ENCODE measurements around the gene ASGR2.
"Not testable (repeated sequence)": the region's sequence is repeated elsewhere in the genome, so short reads cannot be mapped to it uniquely, and the experiment has no call there.

ASGR2 gene

GRCh38 chr17:7100641-7101379 lies 13.8 kb downstream of the ASGR2 start:
- DNase-seq (ENCODE audit: low read depth, low spot score), result not testable (repeated sequence)

GRCh38 chr17:7098802-7099459 lies 15.7 kb downstream of the ASGR2 start:
- no peak for DNase-seq (ENCODE audit: low read depth, low spot score)

GRCh38 chr17:7097940-7098339 lies 16.7 kb downstream of the ASGR2 start:
- DNase-seq (ENCODE audit: low read depth, low spot score), result no peak

- no peak for DNase-seq (ENCODE audit: low read depth, low spot score)
These were observed 19.0 kb downstream of the ASGR2 start for GRCh38 chr17:7095625-7096024.

GRCh38 chr17:7094652-7095019 lies 20.0 kb downstream of the ASGR2 start:
- no peak for DNase-seq (ENCODE audit: low read depth, low spot score)

GRCh38 chr17:7091311-7092005 lies 23.2 kb downstream of the ASGR2 start:
- not testable (repeated sequence) for DNase-seq (ENCODE audit: low read depth, low spot score)

- not testable (repeated sequence) for DNase-seq (ENCODE audit: low read depth, low spot score)
These were observed 25.1 kb downstream of the ASGR2 start for GRCh38 chr17:7089570-7089969.

- not testable (repeated sequence) for DNase-seq (ENCODE audit: low read depth, low spot score)
These were observed 26.2 kb downstream of the ASGR2 start for GRCh38 chr17:7088442-7088841.

- DNase-seq (ENCODE audit: low read depth, low spot score), result peak; percentile 67
These were observed 30.5 kb downstream of the ASGR2 start for GRCh38 chr17:7084088-7084487.

- DNase-seq (ENCODE audit: low read depth, low spot score), result peak; percentile 54
These were observed 31.0 kb downstream of the ASGR2 start for GRCh38 chr17:7083592-7083991.

- no peak for DNase-seq (ENCODE audit: low read depth, low spot score)
These were observed 33.1 kb downstream of the ASGR2 start for GRCh38 chr17:7081341-7082062.

GRCh38 chr17:7080456-7081041 lies 34.1 kb downstream of the ASGR2 start:
- DNase-seq (ENCODE audit: low read depth, low spot score), result no peak

- DNase-seq (ENCODE audit: low read depth, low spot score), result no peak
These were observed 34.8 kb downstream of the ASGR2 start, which contains the start of gene CLEC10A for GRCh38 chr17:7079581-7080455. Gene CLEC10A (minus strand): TSS chr17:7080251. CDS start chr17:7078812, 1,439 bp downstream.

GRCh38 chr17:7078711-7079110 lies 35.9 kb downstream of the ASGR2 start:
- no peak for DNase-seq (ENCODE audit: low read depth, low spot score)

GRCh38 chr17:7077911-7078546 lies 36.6 kb downstream of the ASGR2 start:
- no peak for DNase-seq (ENCODE audit: low read depth, low spot score)

GRCh38 chr17:7074931-7075330 lies 39.7 kb downstream of the ASGR2 start:
- DNase-seq (ENCODE audit: low read depth, low spot score), result no peak

GRCh38 chr17:7072406-7072805 lies 42.2 kb downstream of the ASGR2 start:
- DNase-seq (ENCODE audit: low read depth, low spot score), result no peak

GRCh38 chr17:7070712-7071111 lies 43.9 kb downstream of the ASGR2 start:
- DNase-seq (ENCODE audit: low read depth, low spot score), result no peak

- no peak for DNase-seq (ENCODE audit: low read depth, low spot score)
These were observed 46.4 kb downstream of the ASGR2 start for GRCh38 chr17:7068268-7068667.

- no peak for DNase-seq (ENCODE audit: low read depth, low spot score)
These were observed 47.4 kb downstream of the ASGR2 start for GRCh38 chr17:7067198-7067597.
